Rectal smooth muscle tissue (tissue), 1 donor: ENCODE results near the gene ARHGEF28.

Experiments used
- H3K27ac ChIP-seq: one replicate; pipeline ENCODE4 v1.7.0; 2013; ENCODE audit warnings: low read depth, low read length, inconsistent platforms
- H3K27me3 ChIP-seq: one replicate; pipeline ENCODE4 v1.7.0; 2013; ENCODE audit warnings: low read length; ENCODE audit not compliant: control insufficient read depth, insufficient read depth
- H3K36me3 ChIP-seq: one replicate; pipeline ENCODE4 v1.7.0; 2013; ENCODE audit warnings: low read length; ENCODE audit not compliant: control insufficient read depth, insufficient read depth
- H3K4me1 ChIP-seq: one replicate; pipeline ENCODE4 v1.7.0; 2013; ENCODE audit warnings: low read length; ENCODE audit not compliant: control insufficient read depth, insufficient read depth
- H3K4me3 ChIP-seq: one replicate; pipeline ENCODE4 v1.7.0; 2013; ENCODE audit warnings: low read length
- H3K9ac ChIP-seq: one replicate; pipeline ENCODE4 v1.7.0; 2013; ENCODE audit warnings: low read length

The ARHGEF28 gene

DNA sequence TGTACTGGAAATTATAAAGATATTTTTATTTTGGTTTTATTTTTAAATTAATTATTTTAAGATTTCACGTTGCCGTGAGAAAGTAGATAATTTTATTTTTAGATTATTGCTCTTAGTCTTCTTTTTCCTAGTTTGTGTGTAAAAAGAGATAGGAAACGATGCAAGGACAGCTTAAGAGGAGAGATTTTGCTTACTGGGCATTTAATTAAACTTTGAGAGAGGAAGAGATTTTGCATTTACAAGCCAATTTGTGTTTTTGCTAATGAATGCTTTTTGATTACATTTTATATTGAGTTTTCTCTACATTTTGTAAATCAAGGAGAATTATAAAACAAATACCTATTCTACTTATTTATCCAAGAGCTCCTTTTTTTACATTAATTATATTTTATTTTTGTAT, 64.0 kb downstream of the ARHGEF28 start:
- Histone ChIP-seq H3K4me3 (no peak overlapping the region), H3K4me1 (no peaks in the 10 kb centered on the region), H3K27ac (no peak overlapping the region), H3K9ac (no peak overlapping the region), H3K27me3 (no peaks in the 10 kb centered on the region), H3K36me3 (no peaks in the 10 kb centered on the region)

- H3K9ac ChIP-seq = no peak overlapping the region
- no peak overlapping the region for H3K27ac ChIP-seq
- H3K36me3 ChIP-seq = no peaks in the 10 kb centered on the region
- H3K4me3 ChIP-seq = no peak overlapping the region
- H3K4me1 ChIP-seq = no peaks in the 10 kb centered on the region
- no peaks in the 10 kb centered on the region for H3K27me3 ChIP-seq
These were observed 65.5 kb downstream of the ARHGEF28 start for GRCh38 chr5:73691302-73692080.

- no peaks in the 10 kb centered on the region for H3K4me1 ChIP-seq
- H3K4me3 ChIP-seq = no peak overlapping the region
- no peaks in the 10 kb centered on the region for H3K36me3 ChIP-seq
- H3K9ac ChIP-seq = no peak overlapping the region
- H3K27ac ChIP-seq = no peak overlapping the region
- no peaks in the 10 kb centered on the region for H3K27me3 ChIP-seq
These were observed 66.2 kb downstream of the ARHGEF28 start for GRCh38 chr5:73692166-73692640.

DNA sequence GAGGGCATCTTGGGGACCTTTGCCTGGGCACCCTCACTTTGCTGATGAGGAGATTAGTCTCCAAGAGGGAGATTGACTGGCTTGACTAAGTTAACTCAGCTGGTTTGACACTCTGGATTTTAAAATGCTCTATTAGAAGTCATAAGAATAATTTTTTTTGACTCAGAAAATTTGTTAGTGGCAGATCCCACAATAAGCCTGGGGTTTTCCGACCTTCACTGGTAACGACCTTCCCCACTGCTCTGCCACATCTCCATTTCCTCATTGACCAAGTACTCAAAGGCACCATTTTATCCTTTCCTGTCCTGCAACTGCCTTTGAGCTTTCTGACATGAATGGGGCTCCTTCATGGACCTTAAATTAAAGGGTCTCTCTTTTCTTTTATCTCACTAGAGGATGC, 67.0 kb downstream of the ARHGEF28 start:
- Histone ChIP-seq H3K36me3 (no peaks in the 10 kb centered on the region), H3K4me3 (no peak overlapping the region), H3K4me1 (no peaks in the 10 kb centered on the region), H3K27me3 (no peaks in the 10 kb centered on the region), H3K9ac (no peak overlapping the region), H3K27ac (no peak overlapping the region)

DNA sequence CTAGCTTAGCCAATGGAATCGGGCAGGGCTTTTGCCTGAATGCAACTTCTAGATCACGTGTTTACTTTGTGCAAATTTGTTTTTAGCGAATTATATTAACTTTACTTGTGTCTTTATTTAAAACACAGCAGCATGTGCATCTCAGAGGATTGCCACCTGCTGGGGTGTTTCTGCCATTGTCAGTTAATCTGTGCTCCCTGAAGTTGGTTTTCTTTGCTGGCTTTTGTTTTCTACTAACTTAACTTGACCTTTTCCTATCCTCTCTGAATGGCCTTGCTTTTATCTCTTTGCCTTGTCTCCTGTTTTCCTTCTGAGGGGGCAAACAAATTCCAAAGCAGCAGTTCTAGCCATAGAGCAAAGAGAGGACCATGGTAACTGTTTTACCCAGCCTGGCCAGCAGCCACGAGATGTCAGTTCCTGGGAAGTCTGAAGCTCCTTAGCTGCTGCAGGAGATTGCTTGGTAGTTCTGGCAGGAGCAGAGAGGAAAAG, 67.6 kb downstream of the ARHGEF28 start:
- Histone ChIP-seq H3K27ac (no peak overlapping the region), H3K4me1 (no peaks in the 10 kb centered on the region)

GRCh38 chr5:73694089-73694488, 68.1 kb downstream of the ARHGEF28 start:
- H3K36me3 ChIP-seq = no peaks in the 10 kb centered on the region
- H3K4me3 ChIP-seq = no peak overlapping the region
- H3K27ac ChIP-seq = no peak overlapping the region
- no peak overlapping the region for H3K9ac ChIP-seq
- no peaks in the 10 kb centered on the region for H3K27me3 ChIP-seq
- no peaks in the 10 kb centered on the region for H3K4me1 ChIP-seq

More for the DNA sequence above, 67.6 kb downstream of the ARHGEF28 start:
- Histone ChIP-seq H3K4me3 (no peak overlapping the region), H3K36me3 (no peaks in the 10 kb centered on the region), H3K27me3 (no peaks in the 10 kb centered on the region), H3K9ac (no peak overlapping the region)

DNA sequence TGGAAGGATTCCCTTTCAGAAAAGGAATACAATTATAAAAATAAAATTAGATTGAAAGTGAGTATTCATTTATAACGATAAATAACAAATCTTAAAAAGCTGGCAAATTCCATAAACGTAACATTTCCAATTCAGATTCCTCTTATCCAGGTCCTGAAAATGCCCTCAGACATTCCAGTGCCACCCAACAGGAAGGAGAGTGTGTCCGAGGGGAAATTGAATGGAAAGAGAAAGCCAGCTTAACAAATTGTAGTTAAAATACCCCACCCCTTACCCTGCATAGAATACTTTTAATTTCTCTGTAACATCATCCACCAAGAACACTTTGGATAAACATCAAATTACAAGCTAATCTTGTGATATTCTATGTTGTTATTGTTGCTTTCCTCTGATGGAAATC, 72.0 kb downstream of the ARHGEF28 start:
- Histone ChIP-seq H3K4me1 (no peaks in the 10 kb centered on the region), H3K4me3 (no peak overlapping the region), H3K27ac (no peak overlapping the region), H3K9ac (no peak overlapping the region), H3K36me3 (no peaks in the 10 kb centered on the region), H3K27me3 (no peaks in the 10 kb centered on the region)

DNA sequence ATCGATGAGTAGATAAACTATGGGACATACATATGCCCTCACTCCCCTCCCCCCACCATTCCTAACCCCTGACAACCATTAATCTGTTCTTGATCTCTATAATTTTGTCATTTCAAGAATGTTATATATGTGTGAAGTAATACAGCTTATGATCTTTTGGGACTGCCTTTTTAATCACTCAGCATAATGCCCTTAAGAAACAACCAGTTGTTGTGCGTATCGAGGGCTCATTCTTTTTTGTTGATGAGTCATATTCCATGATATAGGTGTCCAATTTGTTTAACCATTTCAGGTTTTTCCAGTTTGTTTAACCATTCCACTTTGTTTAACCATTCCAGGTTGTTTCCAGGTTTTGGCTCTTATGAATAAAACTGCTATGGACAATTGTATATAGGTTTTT, 75.6 kb downstream of the ARHGEF28 start:
- no peaks in the 10 kb centered on the region for H3K4me1 ChIP-seq
- H3K36me3 ChIP-seq = no peaks in the 10 kb centered on the region
- H3K4me3 ChIP-seq = no peak overlapping the region
- H3K27ac ChIP-seq = no peak overlapping the region
- no peak overlapping the region for H3K9ac ChIP-seq
- no peaks in the 10 kb centered on the region for H3K27me3 ChIP-seq

- H3K4me3 ChIP-seq = no peak overlapping the region
- no peak overlapping the region for H3K27ac ChIP-seq
- no peaks in the 10 kb centered on the region for H3K4me1 ChIP-seq
- no peaks in the 10 kb centered on the region for H3K27me3 ChIP-seq
- H3K36me3 ChIP-seq = no peaks in the 10 kb centered on the region
- H3K9ac ChIP-seq = no peak overlapping the region
These were observed 76.5 kb downstream of the ARHGEF28 start for GRCh38 chr5:73702534-73702933.

DNA sequence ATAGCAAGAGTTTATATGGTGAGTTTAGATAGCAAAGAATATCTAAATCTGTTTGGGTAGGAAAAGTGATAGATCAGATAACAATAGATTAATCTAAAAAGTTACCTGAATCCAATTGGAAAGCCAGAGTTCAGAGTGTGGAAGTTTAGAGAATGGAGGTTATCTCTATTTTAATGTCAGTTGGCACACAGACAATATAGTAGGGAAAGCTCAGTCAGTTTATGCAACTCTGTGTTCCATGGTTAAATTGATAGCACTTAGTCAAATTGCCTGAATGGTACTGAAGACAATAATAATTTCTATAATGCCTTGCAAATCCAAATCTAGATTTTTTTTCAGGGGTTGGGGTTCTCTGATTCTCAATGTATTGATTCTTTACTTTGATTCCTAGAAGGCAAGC, 77.0 kb downstream of the ARHGEF28 start:
- H3K36me3 ChIP-seq = no peaks in the 10 kb centered on the region

GRCh38 chr5:73705364-73705763, 79.4 kb downstream of the ARHGEF28 start:
- Histone ChIP-seq H3K9ac (no peak overlapping the region), H3K27me3 (no peaks in the 10 kb centered on the region), H3K4me1 (no peaks in the 10 kb centered on the region), H3K4me3 (no peak overlapping the region), H3K27ac (no peak overlapping the region), H3K36me3 (no peaks in the 10 kb centered on the region)

More for the DNA sequence above, 77.0 kb downstream of the ARHGEF28 start:
- H3K27ac ChIP-seq = no peak overlapping the region
- no peak overlapping the region for H3K4me3 ChIP-seq
- H3K4me1 ChIP-seq = no peaks in the 10 kb centered on the region
- H3K27me3 ChIP-seq = no peaks in the 10 kb centered on the region
- no peak overlapping the region for H3K9ac ChIP-seq

DNA sequence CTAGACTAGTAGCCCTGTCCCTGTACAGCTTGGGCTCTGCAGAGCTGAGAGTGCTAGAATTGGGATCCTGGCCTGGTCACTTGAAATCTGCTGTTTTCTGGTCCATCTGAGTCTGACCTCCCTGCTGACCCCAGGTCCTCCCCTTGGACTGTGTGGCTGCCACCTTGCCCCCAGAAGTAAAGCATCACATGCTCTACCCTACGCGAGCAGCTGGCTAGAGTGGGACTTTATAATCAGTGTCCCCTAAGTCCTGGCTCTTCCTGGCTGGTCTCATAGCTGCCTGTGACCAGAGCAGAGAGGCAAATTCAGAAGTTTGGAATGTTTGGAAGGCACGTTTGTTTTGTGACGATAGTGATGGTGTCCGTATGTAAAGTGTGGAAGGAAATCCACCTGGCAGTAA, 81.0 kb downstream of the ARHGEF28 start:
- H3K4me1 ChIP-seq = no peaks in the 10 kb centered on the region
- H3K36me3 ChIP-seq = no peaks in the 10 kb centered on the region
- no peak overlapping the region for H3K4me3 ChIP-seq
- no peak overlapping the region for H3K27ac ChIP-seq
- H3K9ac ChIP-seq = no peak overlapping the region
- no peaks in the 10 kb centered on the region for H3K27me3 ChIP-seq

DNA sequence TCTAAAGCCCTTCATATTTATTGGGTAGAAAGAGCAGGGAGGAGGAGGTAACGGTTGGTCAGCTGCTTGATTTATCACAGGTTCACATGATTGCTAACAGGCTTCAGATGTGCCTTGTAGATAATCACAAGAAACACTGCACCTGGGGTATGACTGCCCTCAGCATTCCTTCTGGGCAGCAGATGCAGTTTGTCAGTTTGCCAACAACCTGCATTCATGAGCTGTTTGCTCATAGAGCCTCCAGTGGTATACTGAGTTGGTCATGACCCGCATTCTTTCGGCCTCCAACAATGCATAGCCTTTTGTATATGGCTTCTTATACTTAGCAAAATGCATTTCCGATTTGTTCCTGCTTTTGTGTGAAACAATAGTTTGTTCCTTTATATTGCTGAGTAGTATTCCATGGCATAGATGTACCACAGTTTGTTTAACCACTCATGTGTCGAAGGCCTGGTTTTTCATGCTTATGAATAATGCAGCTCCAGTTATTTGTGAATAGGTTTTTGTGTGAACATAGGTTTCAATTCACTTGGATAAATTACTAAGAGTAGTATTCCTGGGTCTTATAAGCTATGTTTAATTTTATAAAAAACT, 83.6 kb downstream of the ARHGEF28 start:
- Histone ChIP-seq H3K27me3 (no peaks in the 10 kb centered on the region), H3K27ac (no peak overlapping the region), H3K9ac (no peak overlapping the region), H3K4me3 (no peak overlapping the region), H3K36me3 (no peaks in the 10 kb centered on the region), H3K4me1 (no peaks in the 10 kb centered on the region)
